Measurements from ENCODE around the gene TTC39C.

Gene TTC39C

DNA sequence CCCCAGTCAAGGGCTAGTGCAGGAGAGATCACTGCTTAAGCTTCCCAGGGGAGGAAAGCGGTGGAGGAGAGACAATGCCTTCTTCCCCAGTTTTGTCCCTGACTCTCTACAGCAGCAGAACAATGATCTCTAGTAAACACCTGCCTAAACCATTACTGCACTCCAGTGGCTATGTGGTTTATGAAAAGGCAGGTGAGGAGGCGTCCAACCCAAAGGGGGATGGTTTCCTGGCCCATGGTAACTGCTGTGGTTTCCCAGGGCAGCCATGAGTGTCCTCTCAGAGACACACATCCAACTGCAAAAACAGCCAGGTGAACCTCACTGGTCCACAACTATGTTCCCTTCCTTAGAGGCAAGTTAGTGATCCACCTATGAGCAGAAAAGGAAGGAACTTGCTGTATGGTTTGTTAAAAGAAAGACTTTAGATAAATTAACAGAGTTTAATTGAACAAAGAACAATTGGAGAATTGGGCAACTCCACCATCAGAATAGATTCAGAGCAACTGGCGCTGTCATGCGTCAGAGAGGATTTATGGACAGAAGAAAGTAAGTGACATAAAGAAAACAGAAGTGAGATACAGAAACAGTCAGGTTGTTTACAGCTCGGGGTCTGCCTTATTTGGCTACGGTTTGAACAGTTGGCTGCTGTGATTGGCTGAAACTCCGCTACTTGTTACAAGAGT is 4.8 kb upstream of the TTC39C start:
- H3K4me3 ChIP-seq (ENCODE audit: control insufficient read depth, low read depth, low read length) = no peak overlapping the region
- no peak for DNase-seq (ENCODE audit: low read depth)
- TF ChIP-seq, protein P1, sequence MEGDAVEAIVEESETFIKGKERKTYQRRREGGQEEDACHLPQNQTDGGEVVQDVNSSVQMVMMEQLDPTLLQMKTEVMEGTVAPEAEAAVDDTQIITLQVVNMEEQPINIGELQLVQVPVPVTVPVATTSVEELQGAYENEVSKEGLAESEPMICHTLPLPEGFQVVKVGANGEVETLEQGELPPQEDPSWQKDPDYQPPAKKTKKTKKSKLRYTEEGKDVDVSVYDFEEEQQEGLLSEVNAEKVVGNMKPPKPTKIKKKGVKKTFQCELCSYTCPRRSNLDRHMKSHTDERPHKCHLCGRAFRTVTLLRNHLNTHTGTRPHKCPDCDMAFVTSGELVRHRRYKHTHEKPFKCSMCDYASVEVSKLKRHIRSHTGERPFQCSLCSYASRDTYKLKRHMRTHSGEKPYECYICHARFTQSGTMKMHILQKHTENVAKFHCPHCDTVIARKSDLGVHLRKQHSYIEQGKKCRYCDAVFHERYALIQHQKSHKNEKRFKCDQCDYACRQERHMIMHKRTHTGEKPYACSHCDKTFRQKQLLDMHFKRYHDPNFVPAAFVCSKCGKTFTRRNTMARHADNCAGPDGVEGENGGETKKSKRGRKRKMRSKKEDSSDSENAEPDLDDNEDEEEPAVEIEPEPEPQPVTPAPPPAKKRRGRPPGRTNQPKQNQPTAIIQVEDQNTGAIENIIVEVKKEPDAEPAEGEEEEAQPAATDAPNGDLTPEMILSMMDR (IDR thresholded peaks at IDR 0.05; ENCODE audit: control insufficient read depth, insufficient read depth, low read depth, low read length, missing control alignments) = no peak

DNA sequence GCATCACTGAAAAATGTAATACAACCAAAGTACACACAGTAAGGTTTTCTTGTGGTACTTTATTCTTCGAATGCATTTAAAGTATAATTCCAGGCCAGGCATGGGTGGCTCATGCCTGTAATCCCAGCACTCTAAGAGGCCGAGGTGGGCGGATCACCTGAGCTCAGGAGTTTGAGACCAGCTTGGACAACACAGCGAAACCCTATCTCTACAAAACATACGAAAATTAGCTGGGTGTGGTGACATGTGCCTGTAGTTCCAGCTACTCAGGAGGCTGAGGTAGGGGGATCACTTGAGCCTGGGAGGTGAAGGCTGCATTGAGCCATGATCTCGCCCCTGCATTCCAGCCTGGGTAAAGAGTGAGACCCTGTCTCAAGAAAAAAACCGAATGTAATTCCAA is 3.9 kb upstream of the TTC39C start:
- H3K4me3 ChIP-seq (ENCODE audit: control insufficient read depth, low read depth, low read length) = no peak overlapping the region
- TF ChIP-seq, protein P1 (IDR thresholded peaks at IDR 0.05; ENCODE audit: control insufficient read depth, insufficient read depth, low read depth, low read length, missing control alignments) = no peak
- DNase-seq (ENCODE audit: low read depth) = no peak

DNA sequence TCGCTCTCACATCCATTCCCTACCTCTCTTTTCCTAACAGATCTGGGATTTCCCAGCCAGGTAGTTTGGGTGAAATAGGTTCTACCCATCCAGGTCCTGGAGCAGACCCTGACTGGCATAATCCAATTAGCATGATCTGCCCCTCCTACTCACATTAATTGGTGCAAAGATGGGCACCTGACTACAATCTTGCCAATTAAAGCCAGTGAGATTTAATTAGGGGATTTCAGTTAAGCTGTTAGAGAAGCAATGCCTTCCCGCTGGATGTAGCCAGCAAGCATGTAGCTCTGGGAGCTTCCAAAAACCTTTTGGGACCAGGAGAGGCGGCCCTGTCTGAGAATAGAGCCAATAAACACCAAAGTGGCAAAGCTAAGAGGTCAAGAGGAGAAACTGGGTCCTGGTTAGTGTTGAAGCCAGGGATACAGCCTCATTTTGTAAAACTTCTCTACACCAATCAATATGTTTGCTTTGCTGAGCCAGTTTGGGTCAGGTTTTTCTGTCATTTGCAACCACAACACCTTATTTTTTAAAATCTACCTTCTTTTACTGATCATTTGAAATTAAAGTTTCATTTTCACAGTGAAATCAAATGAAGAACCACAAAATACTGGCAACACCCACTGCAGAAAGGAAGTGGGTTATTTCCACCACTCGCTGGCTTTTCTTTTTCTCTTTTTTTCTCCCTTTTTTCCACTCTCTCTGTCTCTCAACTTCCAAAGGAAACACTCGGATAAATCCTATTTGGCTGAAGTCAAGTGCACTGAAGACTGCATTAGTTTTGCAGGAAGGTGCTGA is 3.2 kb upstream of the TTC39C start:
- TF ChIP-seq, protein P1 (IDR thresholded peaks at IDR 0.05; ENCODE audit: control insufficient read depth, insufficient read depth, low read depth, low read length, missing control alignments) = no peak
- no peak overlapping the region for H3K4me3 ChIP-seq (ENCODE audit: control insufficient read depth, low read depth, low read length)
- DNase-seq (ENCODE audit: low read depth) = no peak

DNA sequence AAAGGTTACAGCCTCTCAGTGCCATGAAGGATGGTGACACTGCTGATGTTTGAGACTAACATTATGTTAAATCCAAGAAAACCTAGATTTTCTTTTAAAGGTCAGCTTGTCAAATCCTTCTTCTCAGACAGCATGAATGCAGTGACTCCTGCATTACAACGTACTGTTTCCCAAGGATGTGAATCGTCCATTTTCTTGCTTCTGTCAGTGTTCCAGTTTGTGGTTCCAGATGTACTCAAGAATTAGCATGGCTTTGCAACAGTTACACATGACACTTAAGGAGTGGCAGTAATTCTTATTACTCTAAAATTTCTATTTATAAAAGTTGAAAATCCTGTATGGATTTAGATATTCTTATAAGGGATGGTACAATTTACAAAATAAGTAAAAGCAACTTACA is 1.5 kb upstream of the TTC39C start:
- DNase-seq (ENCODE audit: low read depth) = no peak
- no peak overlapping the region for H3K4me3 ChIP-seq (ENCODE audit: control insufficient read depth, low read depth, low read length)
- TF ChIP-seq, protein P1 (IDR thresholded peaks at IDR 0.05; ENCODE audit: control insufficient read depth, insufficient read depth, low read depth, low read length, missing control alignments) = no peak

DNA sequence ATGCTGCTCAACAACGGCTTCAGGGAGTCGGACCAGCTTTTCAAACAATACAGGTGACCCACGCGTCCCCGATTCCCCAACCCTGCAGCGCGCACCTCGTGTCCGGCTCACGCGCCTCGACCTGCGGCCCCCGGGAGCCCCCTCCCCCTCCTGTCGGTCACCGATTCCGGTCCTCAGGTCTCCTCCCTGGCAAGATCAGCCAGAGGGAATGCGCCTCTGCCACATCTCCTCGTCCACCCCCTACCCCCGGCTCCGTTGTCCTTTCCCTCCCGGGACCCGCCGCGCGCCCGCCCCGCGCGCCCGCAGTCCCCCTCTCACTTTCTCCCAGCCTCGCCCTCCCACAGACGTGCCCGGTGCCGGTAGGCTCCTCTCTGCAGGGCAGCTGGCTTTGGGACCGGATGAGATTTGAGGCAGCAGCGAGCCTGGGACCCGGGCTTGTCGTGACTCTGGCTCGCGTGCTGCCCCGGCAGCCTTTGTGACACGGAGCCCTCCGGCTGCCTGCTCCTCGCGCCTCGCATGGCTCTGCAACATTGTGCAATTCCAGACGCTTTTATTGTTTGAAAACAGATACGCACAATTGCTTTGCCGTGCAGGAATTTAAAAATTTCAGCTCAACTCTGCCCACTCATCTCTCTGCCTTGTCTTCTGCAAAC is 558 bp downstream of the TTC39C start:
- DNase-seq (ENCODE audit: low read depth) = peak; percentile 80
- TF ChIP-seq, protein P1 (IDR thresholded peaks at IDR 0.05; ENCODE audit: control insufficient read depth, insufficient read depth, low read depth, low read length, missing control alignments) = no peak

DNA sequence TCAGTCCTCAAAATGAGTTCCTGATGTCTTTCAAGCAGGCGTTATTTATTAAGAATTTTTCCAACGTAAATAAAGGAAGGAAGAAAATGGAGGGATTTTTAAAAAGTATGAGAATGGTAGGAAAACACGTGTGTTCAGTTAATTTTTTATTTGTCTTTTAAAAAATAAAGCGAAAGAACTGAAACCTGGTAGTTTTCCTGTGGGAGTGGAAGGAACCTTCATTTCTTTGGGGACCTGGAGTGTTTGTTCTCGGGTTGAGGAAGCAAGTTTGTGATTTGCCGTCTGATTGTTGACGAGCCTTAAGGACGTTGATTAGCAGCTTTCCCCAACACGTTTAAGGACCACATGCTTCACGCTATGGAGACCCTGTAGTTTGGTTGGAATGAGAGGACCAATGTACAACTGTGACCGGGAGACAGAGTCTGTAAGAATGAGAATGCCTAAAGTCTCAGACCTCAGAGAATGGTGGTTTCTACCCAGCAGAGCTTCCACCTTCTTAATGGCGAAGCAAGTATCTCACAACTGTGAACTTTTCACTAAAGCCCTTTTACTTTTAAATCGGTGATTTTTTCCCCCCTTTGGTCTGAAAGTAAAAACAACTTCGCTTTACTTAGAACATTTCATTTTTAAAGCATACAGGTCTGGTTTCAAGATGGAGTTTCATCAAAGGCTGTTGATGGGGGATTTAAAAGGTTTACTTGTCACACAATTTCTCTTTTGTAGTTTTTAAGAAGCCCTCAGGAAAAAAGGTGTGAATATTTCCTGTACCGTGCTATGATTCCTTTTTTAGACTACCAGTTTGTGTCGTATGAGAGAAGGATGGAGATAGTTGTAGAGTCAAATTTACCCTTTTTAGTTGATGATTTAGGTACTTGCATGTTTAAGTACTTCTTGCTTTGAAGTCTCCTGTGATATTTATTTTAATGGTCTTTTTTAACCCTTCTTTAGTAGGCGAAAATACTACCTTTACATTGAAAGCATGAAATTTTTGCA is 1.4 kb downstream of the TTC39C start:
- TF ChIP-seq, protein P1 (IDR thresholded peaks at IDR 0.05; ENCODE audit: control insufficient read depth, insufficient read depth, low read depth, low read length, missing control alignments) = no peak
- DNase-seq (ENCODE audit: low read depth) = no peak
- H3K4me3 ChIP-seq (ENCODE audit: control insufficient read depth, low read depth, low read length) = peak overlapping the region; percentile 83

More for the DNA sequence above, 558 bp downstream of the TTC39C start:
- peak overlapping the region; percentile 83 for H3K4me3 ChIP-seq (ENCODE audit: control insufficient read depth, low read depth, low read length)
